Calu3 (cell line): ENCODE data around the gene IGSF9. TPM values are rescaled to one million over a fixed set of nuclear protein-coding genes. Genes with fewer than 3 reads are reported as not detected.

Source experiments
- BruUV-seq: library from RNA; stranded (reverse); fragments of 400-500 nt; replicated peaks from 2 replicates; lab custom pipeline; 2021; lab: Mats Ljungman, UMichigan
- CTCF ChIA-PET: fragments of 300-600 bp; sonication (Branson Sonifier 250); formaldehyde crosslinking; loops from one replicate; lab custom pipeline; 2022; ENCODE audit warnings: antibody characterized with exemption; lab: Charles Lee
- DNase-seq: peaks from one replicate; pipeline ENCODE4 v3.0.0; 2022
- H3K27ac Mint-ChIP-seq: one replicate; pipeline ENCODE4 v1.8.0; 2022; ENCODE audit warnings: mixed read lengths; ENCODE audit not compliant: unreplicated experiment
- H3K27me3 Mint-ChIP-seq: one replicate; pipeline ENCODE4 v1.8.0; 2022; ENCODE audit warnings: mixed read lengths; ENCODE audit not compliant: unreplicated experiment
- H3K36me3 Mint-ChIP-seq: one replicate; pipeline ENCODE4 v1.8.0; 2022; ENCODE audit warnings: mild to moderate bottlenecking, moderate library complexity, mixed read lengths; ENCODE audit not compliant: insufficient read depth, unreplicated experiment
- H3K4me1 Mint-ChIP-seq: one replicate; pipeline ENCODE4 v1.8.0; 2022; ENCODE audit warnings: mild to moderate bottlenecking, low read depth, mixed read lengths; ENCODE audit not compliant: unreplicated experiment
- H3K4me3 Mint-ChIP-seq: one replicate; pipeline ENCODE4 v1.8.0; 2022; ENCODE audit warnings: mild to moderate bottlenecking, low read depth, moderate library complexity, mixed read lengths; ENCODE audit not compliant: unreplicated experiment
- H3K9me3 Mint-ChIP-seq: one replicate; pipeline ENCODE4 v1.8.0; 2022; ENCODE audit warnings: low read depth, mixed read lengths; ENCODE audit not compliant: unreplicated experiment
- CTCF ChIP-seq: fragments of 200-600 bp; IDR thresholded peaks from one replicate; pipeline ENCODE4 v1.8.0; 2022; ENCODE audit warnings: antibody characterized with exemption; ENCODE audit not compliant: unreplicated experiment
- intact Hi-C: fragments of 100-400 bp; cut with micrococcal nuclease; formaldehyde crosslinking; loops from one replicate; pipeline ENCODE4 v1.10.0; 2022; ENCODE audit not compliant: unreplicated experiment
- total RNA-seq: library from RNA; stranded (reverse); gene quantifications from 2 replicates; pipeline ENCODE4 v1.2.3, GENCODE V29; 2022

The IGSF9 gene
- total RNA-seq, 1 experiment from 2014 or later: 7.6 TPM

DNA sequence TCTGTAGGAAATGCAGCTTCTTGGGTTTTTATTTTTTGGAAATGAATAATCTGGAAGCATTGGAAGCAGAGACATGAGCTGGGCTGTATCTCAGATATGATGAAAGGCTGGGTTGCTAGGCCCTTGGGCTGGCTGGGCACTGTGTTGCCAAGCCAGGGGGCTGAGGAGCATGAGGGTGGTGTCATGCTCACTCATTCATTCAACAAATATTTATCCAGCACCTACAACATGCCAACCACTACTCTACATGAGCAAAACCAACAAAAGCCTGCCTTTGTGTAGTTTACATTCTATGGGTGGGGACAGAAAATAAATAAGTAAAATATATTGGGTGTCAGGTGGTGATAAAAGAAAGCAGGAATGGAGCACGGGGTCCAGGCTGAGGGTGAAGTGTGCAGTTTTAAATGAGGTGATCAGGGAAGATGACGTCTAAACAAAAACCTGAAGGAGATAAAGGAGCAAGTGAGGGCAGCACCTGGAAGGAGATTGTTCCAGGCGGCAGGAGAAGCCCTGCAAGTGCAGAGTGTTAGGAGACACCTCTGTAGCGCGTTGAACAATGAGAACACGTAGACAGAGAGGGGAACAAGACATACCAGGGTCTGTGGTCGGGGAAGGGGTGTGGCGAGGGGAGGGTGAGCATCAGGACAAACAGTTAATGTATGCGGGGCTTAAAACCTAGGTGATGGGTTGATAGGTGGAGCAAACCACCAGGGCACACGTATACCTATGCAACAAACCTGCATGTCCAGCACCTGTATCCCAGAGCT is 31.0 kb downstream of the IGSF9 start:
- Mint-ChIP-seq H3K4me3 (peak overlapping the region; percentile 15), H3K27ac (peak overlapping the region; percentile 61), H3K9me3 (no peaks in the 10 kb centered on the region), H3K36me3 (peaks cover 63% of the 10 kb centered on the region), H3K4me1 (peaks cover 92% of the 10 kb centered on the region), H3K27me3 (no peaks in the 10 kb centered on the region)
- no peak for TF ChIP-seq CTCF
- intact Hi-C loops: loop anchor here (1.0 kb wide), 1 partner anchor 9 kb away; no protein-coding TSS in a partner anchor
- DNase-seq: peak; percentile 49
- no TSS peak for BruUV-seq
- CTCF ChIA-PET: interaction anchor here (0.6 to 1.7 kb wide), 7 partner anchors 8 to 25 kb away, joined by 3 to 5 read pairs (median 3); partner anchors contain the start of gene TAGLN2

DNA sequence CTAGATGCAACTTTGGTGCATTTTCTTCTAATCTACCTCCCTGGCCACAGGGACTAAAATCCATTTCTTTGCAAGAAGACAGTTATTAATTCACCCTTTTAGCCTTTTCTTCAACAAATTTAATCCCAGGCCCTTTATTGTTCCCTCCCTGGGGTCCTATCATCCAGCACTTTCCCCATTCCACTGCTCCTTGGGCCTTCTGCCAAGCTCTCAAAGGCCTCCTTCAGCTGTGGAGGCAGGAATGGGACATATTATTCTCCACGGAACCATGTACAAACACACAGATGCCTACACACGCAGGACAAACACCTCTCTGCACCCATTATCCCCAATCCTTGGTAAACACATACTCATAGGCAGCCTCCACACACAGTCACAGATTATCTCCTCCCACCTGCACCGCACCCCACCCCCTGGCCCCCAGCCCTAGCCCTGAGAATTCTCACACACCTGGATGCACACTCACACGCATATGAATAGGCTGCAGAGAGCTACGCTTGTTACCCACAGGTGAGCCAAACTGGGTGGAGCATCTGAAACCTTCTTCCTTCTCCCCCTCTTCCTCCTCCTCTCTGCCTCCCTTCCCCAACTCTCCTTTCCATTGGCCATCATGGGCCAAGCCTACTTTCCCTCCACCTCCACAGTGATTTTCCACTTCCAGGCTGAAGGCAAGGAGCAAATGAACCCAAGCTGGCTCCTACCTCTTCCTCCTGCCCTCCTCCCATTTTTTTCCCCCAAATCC is 31.8 kb downstream of the IGSF9 start:
- no peaks in the 10 kb centered on the region for H3K9me3 Mint-ChIP-seq
- no peaks in the 10 kb centered on the region for H3K27me3 Mint-ChIP-seq
- H3K27ac Mint-ChIP-seq: peak overlapping the region; percentile 61
- peaks cover 97% of the 10 kb centered on the region for H3K4me1 Mint-ChIP-seq
- no peak for TF ChIP-seq CTCF
- no TSS peak for BruUV-seq
- CTCF ChIA-PET: interaction anchor here (0.6 to 1.0 kb wide), 4 partner anchors 9 to 24 kb away, joined by 3 to 4 read pairs (median 3); partner anchors contain the start of gene TAGLN2
- H3K36me3 Mint-ChIP-seq: peaks cover 56% of the 10 kb centered on the region
- intact Hi-C loops: loop anchor here (1.0 kb wide), 1 partner anchor 10 kb away; no protein-coding TSS in a partner anchor
- DNase-seq: peak; percentile 67
- H3K4me3 Mint-ChIP-seq: peak overlapping the region; percentile 15

- peaks cover 46% of the 10 kb centered on the region for H3K36me3 Mint-ChIP-seq
- CTCF ChIA-PET: interaction anchor here (1.1 kb wide), 1 partner anchor 11 kb away, joined by 4 read pairs; the partner anchor contains the start of gene CFAP45
- peaks cover 99% of the 10 kb centered on the region for H3K4me1 Mint-ChIP-seq
- no TSS peak for BruUV-seq
- no peak for DNase-seq
- no peak overlapping the region for H3K4me3 Mint-ChIP-seq
- intact Hi-C loops: no loop called here
- peak overlapping the region; percentile 100 for H3K27ac Mint-ChIP-seq
- no peaks in the 10 kb centered on the region for H3K9me3 Mint-ChIP-seq
- H3K27me3 Mint-ChIP-seq: no peaks in the 10 kb centered on the region
- TF ChIP-seq CTCF: no peak
Measured at GRCh38 chr1:159911326-159912070, 33.9 kb downstream of the IGSF9 start.
